SU-DHL-6 (cell line): ENCODE measurements around the gene RABL2B.

ENCODE experiments used
- EZH2phosphoT487 ChIP-seq: fragments of 200-600 bp; sonication (generic), shearing (Covaris generic); conservative IDR thresholded peaks from 2 replicates; pipeline ENCODE4 v1.6.1; 2018; ENCODE audit warnings: mild to moderate bottlenecking, antibody characterized with exemption, low read length, moderate library complexity, mixed read lengths
- TF ChIP-seq, protein P1 (sequence below): fragments of 200-600 bp; sonication (generic); IDR thresholded peaks from one replicate; pipeline ENCODE4 v1.5.1; 2017; ENCODE audit warnings: antibody characterized with exemption, mild to moderate bottlenecking, low read length, moderate library complexity; ENCODE audit not compliant: insufficient read depth, poor library complexity, severe bottlenecking

DNA sequence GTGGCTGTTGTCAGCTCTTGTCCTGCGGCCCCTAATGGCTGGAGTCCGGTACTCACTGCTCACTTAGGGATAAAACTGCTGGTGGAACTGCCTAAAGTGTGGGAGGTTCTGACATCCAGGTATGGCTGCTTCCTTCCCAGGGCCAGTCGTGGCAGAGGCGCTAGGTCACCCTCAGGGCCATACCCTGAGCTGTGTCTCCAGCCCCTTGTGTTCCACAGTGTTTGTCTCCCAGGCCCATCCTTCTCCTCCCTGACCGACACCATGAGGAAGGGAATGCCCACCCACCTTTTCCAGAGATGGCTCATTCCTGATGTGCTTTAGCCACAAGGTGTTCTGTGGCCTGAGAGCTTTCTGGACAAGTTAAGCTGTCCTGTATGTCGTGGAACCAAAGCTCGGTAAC lies 57.8 kb downstream of the RABL2B start:
- TF ChIP-seq, protein P1, sequence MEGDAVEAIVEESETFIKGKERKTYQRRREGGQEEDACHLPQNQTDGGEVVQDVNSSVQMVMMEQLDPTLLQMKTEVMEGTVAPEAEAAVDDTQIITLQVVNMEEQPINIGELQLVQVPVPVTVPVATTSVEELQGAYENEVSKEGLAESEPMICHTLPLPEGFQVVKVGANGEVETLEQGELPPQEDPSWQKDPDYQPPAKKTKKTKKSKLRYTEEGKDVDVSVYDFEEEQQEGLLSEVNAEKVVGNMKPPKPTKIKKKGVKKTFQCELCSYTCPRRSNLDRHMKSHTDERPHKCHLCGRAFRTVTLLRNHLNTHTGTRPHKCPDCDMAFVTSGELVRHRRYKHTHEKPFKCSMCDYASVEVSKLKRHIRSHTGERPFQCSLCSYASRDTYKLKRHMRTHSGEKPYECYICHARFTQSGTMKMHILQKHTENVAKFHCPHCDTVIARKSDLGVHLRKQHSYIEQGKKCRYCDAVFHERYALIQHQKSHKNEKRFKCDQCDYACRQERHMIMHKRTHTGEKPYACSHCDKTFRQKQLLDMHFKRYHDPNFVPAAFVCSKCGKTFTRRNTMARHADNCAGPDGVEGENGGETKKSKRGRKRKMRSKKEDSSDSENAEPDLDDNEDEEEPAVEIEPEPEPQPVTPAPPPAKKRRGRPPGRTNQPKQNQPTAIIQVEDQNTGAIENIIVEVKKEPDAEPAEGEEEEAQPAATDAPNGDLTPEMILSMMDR, result no peak
- no peak for TF ChIP-seq EZH2phosphoT487
